H1 (cell line): ENCODE data around the gene PARD3. TPM values are rescaled to one million over a fixed set of nuclear protein-coding genes. Genes with fewer than 3 reads are reported as not detected.

Experiments used
- CTCF ChIA-PET: fragments of 300-600 bp; sonication (Branson Sonifier 250); formaldehyde crosslinking; loops from one replicate; lab custom pipeline; 2021; ENCODE audit not compliant: partially characterized antibody; lab: Charles Lee
- POLR2A ChIA-PET: fragments of 300-600 bp; sonication (Branson Sonifier 250); formaldehyde crosslinking; loops from one replicate; lab custom pipeline; 2021; ENCODE audit warnings: inconsistent platforms; ENCODE audit not compliant: partially characterized antibody; lab: Charles Lee
- DNase-seq, 2 experiments: peaks; one replicate each; pipeline versions ENCODE4 v3.0.0 to v3.0.0-alpha.2; 2010 to 2022; ENCODE audit warnings: low spot score in 2 of 2, low read depth in 1 of 2, mixed read lengths in 1 of 2
- FAIRE-seq: peaks from 2 replicates; lab custom pipeline; 2011; peaks lifted over from hg19 to GRCh38; lab: Jason Lieb, UNC
- H2AFZ ChIP-seq: 2 replicates; pipeline ENCODE4 v1.8.1; 2012; ENCODE audit warnings: low read length, inconsistent platforms
- H2AK5ac ChIP-seq: 2 replicates; pipeline ENCODE4 v1.6.1; 2013; ENCODE audit warnings: low read depth, low read length
- H2BK120ac ChIP-seq: replicated peaks from 2 replicates; pipeline ENCODE3; 2013; ENCODE audit warnings: low read depth, low read length, inconsistent platforms
- H2BK12ac ChIP-seq: 2 replicates; pipeline ENCODE4 v1.6.1; 2013; ENCODE audit warnings: low read depth, low read length
- H2BK15ac ChIP-seq: 2 replicates; pipeline ENCODE4 v1.6.1; 2013; ENCODE audit warnings: low read length
- H2BK20ac ChIP-seq: 2 replicates; pipeline ENCODE4 v1.6.1; 2013; ENCODE audit warnings: low read length
- H2BK5ac ChIP-seq: 2 replicates; pipeline ENCODE4 v1.6.1; 2013; ENCODE audit warnings: low read depth, low read length
- H3K14ac ChIP-seq: 2 replicates; pipeline ENCODE4 v1.6.1; 2013; ENCODE audit warnings: inconsistent platforms; ENCODE audit not compliant: insufficient read length
- H3K18ac ChIP-seq: 2 replicates; pipeline ENCODE4 v1.6.1; 2013; ENCODE audit warnings: low read length; ENCODE audit errors: extremely low read depth
- H3K23ac ChIP-seq: 2 replicates; pipeline ENCODE4 v1.6.1; 2013; ENCODE audit warnings: inconsistent platforms; ENCODE audit not compliant: insufficient read length
- H3K23me2 ChIP-seq: 2 replicates; pipeline ENCODE4 v1.6.1; 2013; ENCODE audit warnings: low read depth, low read length
- H3K27ac ChIP-seq: 2 replicates; pipeline ENCODE4 v1.6.1; 2011; ENCODE audit warnings: low read depth, low read length, inconsistent platforms
- H3K27me3 ChIP-seq, 4 experiments: replicated peaks in 1 of 4; 1 replicate in 1 of 4; 2 replicates in 3 of 4; pipeline versions ENCODE4 v1.6.1 to v1.8.1; 2011 to 2013; ENCODE audit warnings: low read length in 3 of 4, mild to moderate bottlenecking in 3 of 4, inconsistent platforms in 2 of 4, mixed read lengths in 2 of 4, moderate library complexity in 1 of 4; ENCODE audit not compliant: control insufficient read depth in 3 of 4, insufficient read depth in 3 of 4; ENCODE audit errors: extremely low read depth in 1 of 4
- H3K36me3 ChIP-seq, 4 experiments: 2 replicates each; pipeline versions ENCODE4 v1.6.1 to v1.8.1; 2011 to 2013; ENCODE audit warnings: mild to moderate bottlenecking in 4 of 4, low read length in 3 of 4, moderate library complexity in 2 of 4, control low read depth in 1 of 4, inconsistent platforms in 1 of 4; ENCODE audit not compliant: insufficient read depth in 4 of 4, control insufficient read depth in 2 of 4
- H3K4ac ChIP-seq: replicated peaks from 2 replicates; pipeline ENCODE3; 2013; ENCODE audit warnings: low read length, low read depth, mixed read lengths, inconsistent platforms; ENCODE audit not compliant: insufficient read length
- H3K4me1 ChIP-seq, 4 experiments: replicated peaks in 1 of 4; 1 replicate in 1 of 4; 2 replicates in 3 of 4; pipeline versions ENCODE4 v1.6.1 to v1.8.1; 2011 to 2013; ENCODE audit warnings: low read length in 3 of 4, inconsistent platforms in 2 of 4, mixed read lengths in 1 of 4; ENCODE audit not compliant: insufficient read depth in 4 of 4, control insufficient read depth in 3 of 4
- H3K4me2 ChIP-seq, 2 experiments: 2 replicates each; pipeline versions ENCODE4 v1.6.1 to v1.8.1; 2011 to 2013; ENCODE audit warnings: low read depth in 2 of 2, low read length in 2 of 2, control low read depth in 1 of 2, inconsistent platforms in 1 of 2, mild to moderate bottlenecking in 1 of 2; ENCODE audit not compliant: insufficient read depth in 1 of 2
- H3K4me3 ChIP-seq, 4 experiments: fragments of 200-600, 300-600 bp in 1 of 4; sonication (generic), shearing (Covaris generic), sonication (Bioruptor Twin) in 1 of 4; 2 replicates each; pipeline versions ENCODE4 v1.5.1 to v1.8.1; 2011 to 2016; ENCODE audit warnings: low read length in 4 of 4, low read depth in 3 of 4, control low read depth in 2 of 4, inconsistent platforms in 2 of 4, mild to moderate bottlenecking in 2 of 4, mixed read lengths in 1 of 4, moderate library complexity in 1 of 4; ENCODE audit not compliant: insufficient read depth in 2 of 4; ENCODE audit errors: extremely low read depth in 1 of 4
- H3K56ac ChIP-seq: replicated peaks from 2 replicates; pipeline ENCODE3; 2013; ENCODE audit warnings: low read depth, mild to moderate bottlenecking, mixed read lengths, low read length, inconsistent platforms; ENCODE audit not compliant: insufficient read length
- H3K79me1 ChIP-seq: 2 replicates; pipeline ENCODE4 v1.6.1; 2013; ENCODE audit warnings: low read depth, low read length, control low read depth
- H3K79me2 ChIP-seq, 2 experiments: 2 replicates each; pipeline versions ENCODE4 v1.6.1 to v1.8.1; 2012 to 2013; ENCODE audit warnings: low read length in 2 of 2, mild to moderate bottlenecking in 2 of 2, inconsistent platforms in 1 of 2; ENCODE audit not compliant: insufficient read depth in 2 of 2, control insufficient read depth in 1 of 2
- H3K9ac ChIP-seq, 4 experiments: replicated peaks in 1 of 4; 1 replicate in 1 of 4; 2 replicates in 3 of 4; pipeline versions ENCODE4 v1.6.1 to v1.8.1; 2011 to 2013; ENCODE audit warnings: low read depth in 3 of 4, low read length in 3 of 4, control low read depth in 2 of 4, mild to moderate bottlenecking in 2 of 4, moderate library complexity in 2 of 4, inconsistent platforms in 1 of 4; ENCODE audit errors: extremely low read depth in 1 of 4
- H3K9me3 ChIP-seq, 2 experiments: 2 replicates each; pipeline versions ENCODE4 v1.6.1 to v1.8.1; 2012 to 2013; ENCODE audit warnings: mild to moderate bottlenecking in 2 of 2, moderate library complexity in 2 of 2, control low read depth in 1 of 2, inconsistent platforms in 1 of 2, low read depth in 1 of 2, low read length in 1 of 2, mixed read lengths in 1 of 2; ENCODE audit not compliant: insufficient read depth in 2 of 2
- H4K20me1 ChIP-seq, 2 experiments: replicated peaks in 1 of 2; 2 replicates each; pipeline versions ENCODE3 to v1.8.1; 2011 to 2013; ENCODE audit warnings: inconsistent platforms in 2 of 2, low read length in 2 of 2, mild to moderate bottlenecking in 1 of 2; ENCODE audit not compliant: insufficient read depth in 2 of 2, control insufficient read depth in 1 of 2
- H4K5ac ChIP-seq: 2 replicates; pipeline ENCODE4 v1.6.1; 2013; ENCODE audit warnings: low read length, low read depth, mixed read lengths, inconsistent platforms; ENCODE audit not compliant: insufficient read length
- H4K8ac ChIP-seq: 2 replicates; pipeline ENCODE4 v1.8.0; 2013; ENCODE audit warnings: mild to moderate bottlenecking, moderate library complexity, low read length, inconsistent platforms; ENCODE audit not compliant: insufficient read depth; ENCODE audit errors: extremely low read depth
- H4K91ac ChIP-seq: replicated peaks from 2 replicates; pipeline ENCODE3; 2013; ENCODE audit warnings: low read length, mixed read lengths, inconsistent platforms; ENCODE audit not compliant: insufficient read length
- CBX5 ChIP-seq: fragments of 300-800, 300-1000 bp; sonication (generic); IDR thresholded peaks from 2 replicates; pipeline ENCODE4 v1.7.1; 2016; ENCODE audit warnings: antibody characterized with exemption, low read length, low read depth
- KDM1A ChIP-seq: fragments of 200-600, 300-600 bp; sonication (generic); IDR thresholded peaks from 2 replicates; pipeline ENCODE4 v1.7.1; 2016; ENCODE audit warnings: mild to moderate bottlenecking, low read length, borderline replicate concordance
- POLR2AphosphoS5 ChIP-seq: IDR thresholded peaks from 2 replicates; pipeline ENCODE4 v1.6.1; 2011; ENCODE audit warnings: low read depth, low read length
- POU5F1 ChIP-seq: IDR thresholded peaks from 2 replicates; pipeline ENCODE4 v1.6.1; 2011; ENCODE audit warnings: low read depth, mild to moderate bottlenecking, low read length, moderate library complexity
- RNF2 ChIP-seq: fragments of 200-900, 300-1000 bp; sonication (generic); IDR thresholded peaks from 2 replicates; pipeline ENCODE4 v1.7.1; 2016; ENCODE audit warnings: borderline replicate concordance, low read depth, mild to moderate bottlenecking, antibody characterized with exemption, low read length; ENCODE audit not compliant: poor library complexity, severe bottlenecking; ENCODE audit errors: missing control alignments
- YY1 ChIP-seq: IDR thresholded peaks from 2 replicates; pipeline ENCODE4 v1.6.1; 2011; ENCODE audit warnings: low read depth, mild to moderate bottlenecking, low read length
- polyA plus RNA-seq, 7 experiments: library from polyadenylated mRNA; depleted of rRNA in 3 of 7; stranded (reverse) in 5 of 7; unstranded in 2 of 7; fragments of >200 nt in 5 of 7; fragments of 200-250 nt in 2 of 7; gene quantifications; 1 replicate in 5 of 7; 2 replicates in 1 of 7; 4 replicates in 1 of 7; pipeline versions ENCODE4 v1.2.1 to v1.2.3, GENCODE V29; 2011 to 2013; ENCODE audit warnings: missing spikeins in 2 of 7, mixed read lengths in 2 of 7
- total RNA-seq: library from RNA; stranded (reverse); fragmentation: NEBNext Ultra II Directional; extraction: Animal tissue kit (Norgen Biotek cat#: 25700); gene quantifications from 2 replicates; pipeline ENCODE4 v1.2.1, GENCODE V29; 2021

Gene PARD3
- total and polyA plus RNA-seq, 2 of the 8 experiments (the other 6 are each of a cell fraction or from before 2014, with no cell fraction given), result 19.7 to 49.1 TPM

DNA sequence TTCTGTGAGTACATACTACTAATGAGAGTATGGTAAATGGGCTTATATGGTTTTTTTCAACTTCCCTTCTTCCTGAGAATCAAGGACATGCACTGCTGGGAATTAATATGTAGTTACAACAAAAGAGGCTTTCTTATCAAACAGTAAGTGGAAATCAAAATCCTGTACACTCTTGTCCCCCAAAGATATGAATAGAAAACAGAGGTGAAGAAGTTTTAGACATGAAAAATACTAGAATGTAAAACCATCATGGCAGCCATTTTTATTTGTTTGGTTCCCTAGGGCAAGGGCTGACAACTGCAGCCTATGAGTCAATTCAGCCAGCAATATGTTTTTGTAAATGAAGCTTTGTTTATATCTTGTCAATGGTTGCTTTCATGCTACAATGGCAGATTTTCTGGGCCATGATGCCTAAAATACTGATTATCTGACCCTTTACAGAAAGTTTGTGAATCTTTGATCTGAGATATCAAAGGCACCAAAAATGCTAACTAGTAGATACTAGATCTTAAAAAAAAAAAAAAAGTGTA is 422.4 kb downstream of the PARD3 start:
- no peaks in the 10 kb centered on the region for H3K9me3 ChIP-seq
- H3K36me3 ChIP-seq, result no peaks in the 10 kb centered on the region
- ChIA-PET CTCF (interaction anchor here (0.6 to 1.4 kb wide), 2 partner anchors 85 to 287 kb away, joined by 3 read pairs; no protein-coding TSS in a partner anchor), POLR2A (no interaction called here)
- no peak overlapping the region for H2BK12ac ChIP-seq
- no peak overlapping the region for H3K27ac ChIP-seq
- no peak for DNase-seq
- no peak overlapping the region for H3K4me3 ChIP-seq
- no peak overlapping the region for H3K9ac ChIP-seq
- H3K18ac ChIP-seq, result no peak overlapping the region
- H2BK120ac ChIP-seq, result no peak overlapping the region
- H2AK5ac ChIP-seq, result no peak overlapping the region
- H4K5ac ChIP-seq, result no peak overlapping the region
- H3K4ac ChIP-seq, result no peak overlapping the region
- no peaks in the 10 kb centered on the region for H3K27me3 ChIP-seq
- H3K14ac ChIP-seq, result no peak overlapping the region
- no peak for FAIRE-seq
- H2BK20ac ChIP-seq, result no peak overlapping the region
- no peak overlapping the region for H4K8ac ChIP-seq
- no peak overlapping the region for H3K23ac ChIP-seq
- no peak overlapping the region for H2BK15ac ChIP-seq
- H3K56ac ChIP-seq, result no peak overlapping the region
- no peaks in the 10 kb centered on the region for H3K23me2 ChIP-seq
- no peaks in the 10 kb centered on the region for H3K79me1 ChIP-seq
- H4K91ac ChIP-seq, result no peak overlapping the region
- no peaks in the 10 kb centered on the region for H4K20me1 ChIP-seq
- H3K4me1 ChIP-seq, result peaks cover 0 to 2% (median 0%) of the 10 kb centered on the region in 4 experiments; a peak in 1 of 7 replicates
- no peak overlapping the region for H3K4me2 ChIP-seq
- no peak overlapping the region for H2BK5ac ChIP-seq
- no peaks in the 10 kb centered on the region for H3K79me2 ChIP-seq
- no peak overlapping the region for H2AFZ ChIP-seq
- TF ChIP-seq KDM1A, result no peak
- no peak for TF ChIP-seq CBX5
- TF ChIP-seq POU5F1, result no peak
- TF ChIP-seq YY1, result no peak
- TF ChIP-seq POLR2AphosphoS5, result no peak
- no peak for TF ChIP-seq RNF2
